Left lung (tissue), 10 donors: ENCODE measurements around the gene MROH7. TPM values are rescaled to one million over a fixed set of nuclear protein-coding genes. Genes with fewer than 3 reads are reported as not detected.

Source experiments
- ATAC-seq: fragments of 200-7000 bp; cut with Tn5 transposase; one replicate; pipeline ENCODE4 v1.9.1; 2020; ENCODE audit warnings: moderate library complexity
- DNase-seq, 4 donors: peaks; one replicate each; pipeline ENCODE4 v3.0.0-alpha.2; 2013 to 2020
- H3K27ac ChIP-seq, 2 donors: fragments of 200-600 bp; sonication (generic) in 1 of 2; one replicate each; pipeline versions ENCODE4 v1.5.0 to v1.8.0; 2020 to 2021
- H3K27me3 ChIP-seq, 2 donors: fragments of 200-600 bp; sonication (generic) in 1 of 2; one replicate each; pipeline versions ENCODE4 v1.5.0 to v1.8.0; 2020 to 2021
- H3K36me3 ChIP-seq, 2 donors: fragments of 200-600 bp; sonication (generic) in 1 of 2; one replicate each; pipeline versions ENCODE4 v1.5.0 to v1.8.0; 2020 to 2021
- H3K4me1 ChIP-seq, 2 donors: fragments of 200-600 bp; one replicate each; pipeline ENCODE4 v1.8.0; 2021
- H3K4me3 ChIP-seq, 2 donors: fragments of 200-600 bp; sonication (generic) in 1 of 2; one replicate each; pipeline versions ENCODE4 v1.5.0 to v1.8.0; 2020 to 2021; ENCODE audit warnings: mild to moderate bottlenecking in 1 of 2
- H3K9me3 ChIP-seq, 2 donors: fragments of 200-600 bp; sonication (generic) in 1 of 2; one replicate each; pipeline versions ENCODE4 v1.5.0 to v1.8.0; 2020 to 2021
- CTCF ChIP-seq, 2 donors: fragments of 200-600 bp; sonication (generic) in 1 of 2; IDR thresholded peaks; one replicate each; pipeline versions ENCODE4 v1.5.0 to v1.8.0; 2021; ENCODE audit warnings: antibody characterized with exemption in 2 of 2
- intact Hi-C, 2 donors: fragments of 100-400 bp; cut with DNase I; formaldehyde crosslinking; loops; one replicate each; pipeline versions ENCODE4 v1.11.2 to v1.14.2; 2022
- polyA plus RNA-seq, 6 donors: library from polyadenylated mRNA; unstranded; fragments of 120-200 nt; gene quantifications; one replicate each; pipeline ENCODE4 v1.2.1, GENCODE V29; 2013; ENCODE audit not compliant: insufficient read length in 6 of 6
- total RNA-seq, 2 donors: library from RNA; stranded (reverse); fragmentation: NEBNext Ultra II Directional; extraction: Animal tissue kit (Norgen Biotek cat#: 25700); gene quantifications; one replicate each; pipeline ENCODE4 v1.2.1, GENCODE V29; 2021
- donor health status: DM: no; HTN: yes; CAD: no.
- donor health status: DM: no; HTN: no; CAD: no.

The MROH7 gene
- total and polyA plus RNA-seq, 8 donors = 0.70 to 16.2 (median 12.8) TPM

GRCh38 chr1:54606990-54607325 is 34.6 kb upstream of the MROH7 start:
- H3K27ac ChIP-seq = no peak overlapping the region
- TF ChIP-seq CTCF (IDR thresholded peaks at IDR 0.05) = no peak
- DNase-seq (peak in 1 of 4 donors; percentile 52), ATAC-seq (no peak)
- peaks cover 0 to 3% of the 10 kb centered on the region in 2 donors for H3K36me3 ChIP-seq
- no peak overlapping the region for H3K4me3 ChIP-seq
- intact Hi-C loops = no loop called here
- no peaks in the 10 kb centered on the region for H3K27me3 ChIP-seq
- H3K9me3 ChIP-seq = no peaks in the 10 kb centered on the region
- no peaks in the 10 kb centered on the region for H3K4me1 ChIP-seq

DNA sequence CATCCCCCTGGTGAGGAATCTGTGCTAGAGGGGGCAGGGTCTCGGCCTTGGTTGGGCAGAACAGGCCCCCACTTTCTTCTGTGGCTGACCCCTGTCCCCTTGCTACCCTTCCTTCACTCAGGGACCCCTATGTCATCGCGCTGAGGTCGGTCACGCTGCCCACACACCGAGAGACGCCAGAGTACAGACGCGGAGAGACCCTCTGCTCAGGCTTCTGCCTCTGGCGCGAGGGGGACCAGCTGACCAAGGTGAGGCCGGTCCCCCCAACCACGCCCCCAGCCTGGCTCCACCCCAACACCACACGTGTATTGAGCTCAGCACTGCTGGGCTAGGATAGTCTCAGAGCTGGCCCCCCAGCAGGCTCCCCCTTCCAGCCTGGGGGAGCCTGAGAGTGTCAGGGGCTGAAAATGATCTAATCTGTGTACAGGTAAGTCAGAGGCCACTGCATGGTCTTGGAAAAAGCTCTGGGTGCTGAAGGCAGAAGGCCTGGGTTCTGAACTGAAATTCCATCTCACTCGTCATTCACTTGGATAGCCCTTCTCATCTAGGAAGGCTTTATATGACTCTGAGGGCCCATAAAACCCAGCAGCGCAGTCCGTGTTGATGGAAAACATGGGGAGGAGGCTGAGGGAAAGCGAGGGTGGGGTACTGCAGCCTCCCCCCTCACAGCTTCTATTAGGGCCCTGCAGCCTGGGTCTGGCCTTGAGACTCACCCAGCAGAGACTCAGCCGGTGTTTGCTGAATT is 33.6 kb upstream of the MROH7 start:
- Histone ChIP-seq H3K9me3 (no peaks in the 10 kb centered on the region), H3K4me1 (no peaks in the 10 kb centered on the region), H3K27ac (no peak overlapping the region), H3K36me3 (peaks cover 0 to 3% of the 10 kb centered on the region in 2 donors), H3K27me3 (no peaks in the 10 kb centered on the region), H3K4me3 (no peak overlapping the region)
- intact Hi-C loops = no loop called here
- ATAC-seq (no peak), DNase-seq (peak in 1 of 4 donors; percentile 68)
- TF ChIP-seq CTCF (IDR thresholded peaks at IDR 0.05) = no peak

- H3K27me3 ChIP-seq = no peaks in the 10 kb centered on the region
- no peak overlapping the region for H3K4me3 ChIP-seq
- no peaks in the 10 kb centered on the region for H3K4me1 ChIP-seq
- no peak for TF ChIP-seq CTCF (IDR thresholded peaks at IDR 0.05)
- ATAC-seq (no peak), DNase-seq (peak in 1 of 4 donors; percentile 28)
- intact Hi-C loops = no loop called here
- no peak overlapping the region for H3K27ac ChIP-seq
- no peaks in the 10 kb centered on the region for H3K9me3 ChIP-seq
- peaks cover 0 to 3% of the 10 kb centered on the region in 2 donors for H3K36me3 ChIP-seq
Observed at GRCh38 chr1:54608566-54609230, 32.9 kb upstream of the MROH7 start.

GRCh38 chr1:54609301-54609921 is 32.2 kb upstream of the MROH7 start:
- DNase-seq = peak in 1 of 4 donors; percentile 71
- H3K4me3 ChIP-seq = no peak overlapping the region
- H3K36me3 ChIP-seq = peaks cover 0 to 3% of the 10 kb centered on the region in 2 donors
- no peaks in the 10 kb centered on the region for H3K9me3 ChIP-seq
- no peaks in the 10 kb centered on the region for H3K4me1 ChIP-seq
- no peak for ATAC-seq
- intact Hi-C loops = no loop called here
- no peak for TF ChIP-seq CTCF (IDR thresholded peaks at IDR 0.05)
- no peak overlapping the region for H3K27ac ChIP-seq
- H3K27me3 ChIP-seq = no peaks in the 10 kb centered on the region

DNA sequence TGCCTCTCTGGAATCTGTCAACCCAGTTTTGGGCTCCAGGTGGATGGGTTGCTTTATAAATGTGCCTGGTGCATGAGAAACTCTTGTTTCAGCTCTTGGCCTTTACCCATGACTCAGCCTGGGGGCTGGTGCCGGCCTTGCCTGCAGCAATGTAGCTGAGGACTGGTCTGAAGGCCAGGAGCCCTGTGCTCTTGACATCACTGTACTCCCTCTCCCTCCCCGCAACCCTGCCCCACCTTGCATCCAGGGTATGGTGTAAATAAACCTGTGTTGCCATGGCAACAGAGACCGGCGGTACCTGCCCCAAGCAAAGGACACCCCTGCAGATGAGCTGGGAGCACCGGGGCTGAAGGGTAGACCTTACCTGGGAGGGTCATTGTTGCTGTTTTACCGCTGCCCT is 31.5 kb upstream of the MROH7 start:
- no peaks in the 10 kb centered on the region for H3K4me1 ChIP-seq
- DNase-seq (peak in 1 of 4 donors; percentile 58), ATAC-seq (no peak)
- no peaks in the 10 kb centered on the region for H3K9me3 ChIP-seq
- intact Hi-C loops = no loop called here
- no peak overlapping the region for H3K4me3 ChIP-seq
- H3K27me3 ChIP-seq = no peaks in the 10 kb centered on the region
- H3K27ac ChIP-seq = no peak overlapping the region
- H3K36me3 ChIP-seq = no peaks in the 10 kb centered on the region
- TF ChIP-seq CTCF (IDR thresholded peaks at IDR 0.05) = no peak
